NCI-H2029 treated with DMSO at 0.1 percent for 48 hours (cell line): ENCODE measurements around the gene KCNA2.

Source experiments
- DNase-seq: peaks from one replicate; lab custom pipeline; 2025; lab: John Stamatoyannopoulos, UW

KCNA2 gene

DNA sequence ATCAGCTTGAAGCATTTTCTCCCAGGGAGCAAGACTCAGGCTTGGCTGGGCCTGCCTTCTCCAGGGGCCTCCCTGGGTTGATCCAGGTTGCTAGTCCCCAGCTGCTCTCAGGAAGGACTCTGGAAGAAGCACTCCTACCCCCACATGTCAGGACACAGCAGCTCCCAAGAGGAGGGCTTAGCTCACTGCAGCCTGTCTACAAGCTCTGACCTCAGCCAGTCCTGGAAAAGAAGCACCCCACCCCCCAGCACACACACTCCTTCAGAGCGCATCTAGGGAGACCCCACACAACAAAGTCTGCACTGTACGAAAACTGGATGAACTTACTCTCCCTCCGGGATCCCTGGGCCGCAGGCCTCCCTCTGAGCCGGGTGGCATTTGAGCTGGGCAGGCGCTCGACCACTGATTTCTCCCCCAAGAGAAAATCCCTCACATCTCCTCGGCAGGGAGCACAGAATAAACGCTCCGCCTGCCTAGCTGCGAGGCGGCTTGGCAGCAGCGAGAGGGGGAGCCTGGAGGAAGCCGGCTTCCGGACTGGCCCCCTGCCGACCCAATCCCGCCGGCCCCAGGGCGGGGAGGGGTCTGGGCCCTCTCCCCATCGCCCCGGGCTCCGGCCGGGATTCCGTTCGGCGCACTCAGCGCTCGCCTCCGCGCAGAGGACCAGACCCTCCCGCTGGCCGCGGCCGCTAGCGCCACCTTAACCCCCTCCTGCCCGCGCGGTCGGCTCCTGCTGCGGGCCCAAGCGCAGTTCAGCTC, at the start of gene KCNA2:
TSS of gene KCNA2 (minus strand) at position 458 of the 756 bp plus-strand sequence. CDS start 1,576 bp downstream, outside the sequence.
- no peak for DNase-seq

- no peak for DNase-seq
Measured at GRCh38 chr1:110650609-110651008, 44.5 kb upstream of the KCNA2 start.

DNA sequence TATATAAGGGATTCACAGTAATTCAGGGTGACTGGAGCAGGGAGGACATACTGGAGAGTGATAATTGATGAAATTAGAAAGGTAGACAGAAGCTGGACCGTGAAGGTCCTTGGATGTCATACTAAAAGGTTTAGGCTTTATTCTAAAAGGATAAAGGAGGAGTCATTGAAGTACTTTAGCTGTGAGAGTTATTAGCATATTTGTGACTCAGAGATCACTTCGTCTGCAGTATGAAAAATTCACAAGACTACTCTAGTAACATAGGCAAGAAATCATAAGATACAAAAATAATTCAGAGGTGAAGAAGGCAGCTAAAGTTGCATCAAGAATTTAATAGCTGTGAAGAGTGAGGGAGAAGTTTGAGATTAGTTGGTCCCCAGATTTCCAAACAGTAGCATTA, 42.3 kb upstream of the KCNA2 start:
- no peak for DNase-seq

- DNase-seq: no peak
Measured at GRCh38 chr1:110647254-110647891, 41.2 kb upstream of the KCNA2 start.

DNA sequence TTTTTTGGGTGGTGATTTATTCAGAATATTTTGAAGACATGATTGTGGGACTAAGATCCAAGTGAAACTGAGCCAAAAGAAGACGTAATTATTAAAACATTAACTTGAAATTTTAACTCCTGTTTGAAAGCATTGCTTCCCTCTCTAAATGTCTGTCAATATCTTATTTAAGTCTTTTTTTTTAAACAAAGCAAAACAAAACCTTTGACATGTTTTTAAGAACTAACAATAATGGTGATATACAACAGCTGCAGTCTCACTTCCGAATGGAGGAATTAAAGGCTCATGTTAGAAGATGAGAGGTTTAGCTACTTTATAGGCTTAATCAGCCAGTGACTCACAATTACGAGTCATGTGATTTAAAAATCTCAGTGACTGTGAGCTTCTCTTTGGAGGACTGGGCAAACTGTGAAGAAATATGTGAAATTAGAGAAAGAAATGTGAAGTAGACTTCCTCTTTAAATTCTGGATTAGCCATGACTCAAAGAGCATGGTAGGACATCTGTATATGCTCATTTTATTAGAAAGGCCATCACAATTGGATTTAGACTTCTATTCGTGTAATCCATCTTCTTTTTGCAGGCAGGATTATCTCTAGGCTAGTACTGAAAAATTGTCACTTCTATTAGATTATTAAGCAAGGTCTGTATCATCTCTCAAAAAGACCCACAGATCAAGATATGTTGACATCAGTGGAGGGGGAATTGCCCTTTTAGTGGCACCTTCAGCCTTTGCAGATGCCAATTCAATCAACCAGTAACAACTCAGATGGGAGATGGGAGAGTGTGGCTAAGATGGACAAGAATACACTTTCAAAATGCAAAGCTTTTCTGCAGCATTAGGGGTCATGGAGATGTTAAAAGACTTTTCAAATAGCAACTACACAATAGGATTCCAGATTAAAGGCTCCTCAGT, 39.9 kb upstream of the KCNA2 start:
- DNase-seq: no peak

- DNase-seq: no peak
Measured at GRCh38 chr1:110645211-110645610, 39.1 kb upstream of the KCNA2 start.

DNA sequence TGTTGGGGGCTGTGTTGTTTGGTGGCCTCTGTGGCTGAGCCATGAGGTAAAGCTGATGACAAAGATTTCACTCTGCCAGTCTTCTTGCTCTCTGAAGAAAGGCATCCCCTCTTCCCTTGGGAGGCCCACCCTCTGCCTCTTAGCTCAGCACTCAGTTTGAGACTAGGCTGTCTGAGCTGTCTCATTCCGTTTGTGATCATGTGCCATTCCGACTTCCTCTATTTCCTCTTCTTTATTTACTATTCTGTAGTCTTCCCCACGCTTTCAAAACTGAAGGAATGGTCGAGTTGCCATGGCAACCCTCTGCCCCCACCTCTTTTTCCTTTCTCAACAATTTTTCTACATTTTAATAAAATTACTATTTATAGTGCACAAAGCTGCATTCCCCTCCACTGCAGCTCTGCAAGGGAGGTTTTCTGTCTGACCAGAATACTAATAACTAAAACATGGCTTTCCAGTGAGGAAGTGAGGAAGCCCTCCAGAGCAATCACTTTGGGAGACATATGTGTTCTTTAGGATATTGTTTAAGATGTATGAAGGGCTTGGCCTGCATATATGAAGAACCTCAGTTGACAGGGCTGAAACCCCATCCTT, 37.8 kb upstream of the KCNA2 start:
- DNase-seq: no peak

- DNase-seq: no peak
Measured at GRCh38 chr1:110639724-110640386, 33.7 kb upstream of the KCNA2 start.

GRCh38 chr1:110638556-110638955, 32.4 kb upstream of the KCNA2 start:
- DNase-seq: no peak

DNA sequence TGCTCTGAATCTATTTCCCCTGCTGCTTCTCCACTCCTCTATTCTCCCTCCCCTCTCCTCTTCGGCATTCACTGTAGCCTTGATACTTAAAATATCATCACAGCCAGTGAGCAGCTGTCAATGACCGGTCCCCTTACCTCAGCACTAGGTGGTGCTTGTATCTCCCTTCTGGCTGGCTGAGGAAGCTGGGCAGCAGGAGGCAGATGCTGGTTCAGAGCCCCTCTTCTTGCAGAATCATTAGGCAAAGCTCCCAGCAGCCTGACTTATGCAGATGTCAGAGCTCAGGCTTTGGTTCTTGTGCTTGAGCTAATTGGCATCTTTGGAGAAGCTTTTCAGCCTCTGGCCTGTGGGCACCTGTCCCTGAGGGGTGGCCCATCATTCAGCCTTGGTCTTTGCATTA, 31.9 kb upstream of the KCNA2 start:
- DNase-seq: no peak

DNA sequence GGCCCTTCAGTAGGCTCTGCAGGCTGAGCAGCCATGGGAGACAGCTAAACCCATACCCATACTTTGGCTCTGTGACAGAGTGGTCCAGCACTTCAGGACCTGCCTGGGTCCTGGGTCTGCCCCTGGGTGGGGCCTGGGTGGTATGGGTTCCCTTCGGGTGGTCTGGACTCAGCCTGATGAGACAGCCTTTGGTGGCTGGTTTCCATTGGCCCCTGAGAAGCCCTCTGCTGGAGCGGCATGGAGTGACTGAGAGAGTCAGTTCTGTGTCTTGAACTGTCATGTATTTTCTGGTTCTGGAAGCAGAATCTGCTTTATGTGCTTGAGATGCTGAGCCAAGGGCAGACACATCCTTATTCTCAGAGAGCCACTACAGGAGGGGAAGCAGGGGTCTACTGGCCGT, 31.3 kb upstream of the KCNA2 start:
- no peak for DNase-seq

DNA sequence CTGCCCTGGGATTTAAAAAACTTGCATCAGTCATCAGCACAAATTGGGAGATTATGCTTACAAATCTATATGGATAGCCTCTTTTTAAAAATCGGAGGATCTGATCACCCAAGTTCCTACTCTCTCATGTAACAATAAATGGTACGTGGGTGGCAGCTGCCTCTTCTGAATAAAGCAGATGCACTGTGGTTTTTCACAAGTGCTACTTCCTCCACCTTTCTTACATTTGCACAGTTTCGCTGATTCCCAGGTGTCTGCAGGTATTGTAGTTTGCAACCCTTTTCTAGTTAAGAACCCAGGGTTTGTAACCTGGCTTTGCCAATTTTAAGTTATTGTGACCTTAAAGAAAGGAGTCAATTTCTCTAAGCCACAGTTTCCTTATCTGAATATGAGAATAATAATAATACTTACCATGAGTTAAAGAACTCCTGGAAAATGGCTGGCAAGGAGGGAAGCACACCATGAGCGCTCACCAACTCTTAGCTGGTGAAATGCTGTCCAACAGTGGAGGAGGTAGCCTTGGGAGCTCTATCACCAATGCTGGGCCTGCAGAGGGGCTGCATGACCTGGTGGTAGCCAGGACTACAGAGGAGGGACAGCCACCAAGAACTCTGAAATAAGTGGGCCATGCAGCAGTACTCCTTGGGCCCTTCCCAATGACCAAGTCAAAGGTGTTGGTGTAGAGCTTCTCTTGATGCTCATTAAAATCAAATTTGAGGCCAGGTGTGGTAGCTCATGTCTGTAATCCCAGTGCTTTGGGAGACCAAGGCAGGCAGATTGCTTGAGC, 30.2 kb upstream of the KCNA2 start:
- no peak for DNase-seq

- DNase-seq: no peak
Measured at GRCh38 chr1:110635434-110635833, 29.3 kb upstream of the KCNA2 start.

- no peak for DNase-seq
Measured at GRCh38 chr1:110634455-110635311, 28.5 kb upstream of the KCNA2 start.

DNA sequence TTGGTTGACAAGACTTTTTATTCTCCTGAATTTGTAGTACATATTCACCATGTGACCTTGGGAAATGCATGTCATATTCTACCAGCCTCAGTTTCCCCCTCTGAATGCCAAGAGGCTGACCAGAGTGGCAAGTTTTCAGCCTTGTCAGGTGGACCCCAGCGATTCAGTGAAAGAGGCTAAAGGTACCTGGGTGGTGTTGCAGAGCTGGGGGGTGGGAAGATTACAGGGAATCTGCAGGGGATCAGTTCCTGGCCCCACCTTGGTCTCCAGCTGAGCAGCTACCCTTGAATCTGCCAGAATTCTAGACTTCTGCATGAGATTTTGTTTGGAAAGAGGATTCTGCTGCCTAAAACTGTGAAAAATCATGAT, 27.9 kb upstream of the KCNA2 start:
- DNase-seq: no peak

DNA sequence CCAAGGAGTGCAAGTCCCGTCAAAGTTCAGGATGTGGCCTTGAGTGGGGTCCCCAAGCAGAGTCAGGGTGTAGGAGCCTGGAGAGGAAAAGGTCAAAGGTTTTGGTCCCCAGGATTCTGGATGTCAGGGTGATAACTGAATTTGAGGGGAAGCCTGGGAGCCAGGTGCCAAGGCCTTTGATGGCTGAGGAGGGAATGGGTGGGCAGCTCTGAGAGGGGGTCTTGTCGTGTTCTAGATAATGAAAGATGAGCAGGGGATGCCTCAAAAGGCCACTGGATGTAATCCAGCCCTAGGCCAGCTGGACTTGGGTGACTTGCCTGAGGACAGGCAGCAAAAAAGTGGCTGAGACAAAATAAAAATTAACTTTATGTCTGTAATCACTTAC, 27.5 kb upstream of the KCNA2 start:
- no peak for DNase-seq

DNA sequence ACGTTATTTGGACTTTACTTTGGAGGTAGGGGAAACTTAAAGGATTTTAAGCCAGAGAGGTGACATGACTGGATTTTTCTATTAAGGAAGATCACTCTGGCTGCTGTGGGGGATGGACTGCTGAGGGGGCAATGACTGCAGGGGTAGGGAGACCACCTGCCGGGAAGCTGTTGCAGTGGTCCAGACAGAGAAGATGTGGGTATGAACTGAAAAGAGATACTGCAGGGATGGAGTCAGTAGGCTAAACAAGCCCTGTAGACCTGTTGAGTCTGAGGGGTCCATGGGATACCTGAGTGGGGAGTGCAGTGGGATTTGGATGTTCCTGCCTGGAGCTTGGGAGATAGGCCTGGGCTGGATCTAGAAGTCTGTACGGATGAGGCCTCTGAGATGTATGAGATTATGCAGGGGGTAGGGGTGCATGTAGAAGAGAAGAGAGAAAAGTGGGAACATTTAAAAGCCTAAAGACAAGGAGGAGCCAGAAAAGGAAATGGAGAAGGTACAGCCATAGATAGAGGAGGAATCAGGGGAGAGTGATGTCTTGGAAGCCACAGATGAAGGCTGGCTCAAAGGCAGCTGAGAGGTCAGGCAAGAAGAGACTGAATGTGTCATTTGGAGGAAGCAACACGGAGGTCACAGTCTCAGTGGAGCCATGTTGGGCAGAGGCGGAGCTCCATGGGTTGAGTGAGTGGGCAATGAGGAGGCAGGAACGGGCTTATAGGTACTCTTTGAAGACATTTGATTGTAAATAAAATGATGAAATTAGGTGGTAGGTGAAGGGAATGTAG, 25.9 kb upstream of the KCNA2 start:
- DNase-seq: no peak

- peak; percentile 24 for DNase-seq
Measured at GRCh38 chr1:110630839-110631663, 24.9 kb upstream of the KCNA2 start.
